ENCODE measurements around the gene EIF4G1. TPM values are rescaled to one million over a fixed set of nuclear protein-coding genes. Genes with fewer than 3 reads are reported as not detected.
A peak's percentile ranks its signal among the peaks of the same experiment; 100 is the strongest.

EIF4G1 gene
- total RNA-seq, 8 experiments from 2014 or later, result 103 to 454 (median 182) TPM

DNA sequence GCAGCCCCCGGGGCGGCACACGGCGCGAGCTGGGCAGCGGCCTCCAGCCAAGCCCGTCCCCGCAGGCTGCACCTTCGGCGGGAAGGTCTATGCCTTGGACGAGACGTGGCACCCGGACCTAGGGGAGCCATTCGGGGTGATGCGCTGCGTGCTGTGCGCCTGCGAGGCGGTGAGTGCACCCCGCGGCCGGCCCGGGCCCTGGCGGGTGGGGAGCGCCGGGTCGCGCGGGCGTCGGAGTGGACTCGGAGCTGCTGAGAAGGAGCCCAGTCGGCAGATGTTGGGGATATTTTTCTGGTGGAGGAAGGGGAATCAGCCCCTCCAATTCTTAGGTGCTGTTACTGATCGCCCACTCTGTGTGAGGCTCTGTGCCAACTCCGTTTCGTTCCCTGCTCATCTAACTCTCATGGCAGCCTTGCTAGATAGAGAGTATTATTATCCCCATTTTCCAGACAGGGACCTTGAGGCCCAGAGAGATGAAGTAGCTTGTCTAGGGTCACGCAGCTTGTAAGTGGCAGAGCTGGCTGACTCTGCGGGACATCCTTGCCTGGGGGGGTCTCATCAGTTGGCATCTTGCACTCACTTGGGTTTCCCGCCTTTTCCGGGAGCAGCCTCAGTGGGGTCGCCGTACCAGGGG is 66.3 kb downstream of the EIF4G1 start:
- H3K27ac ChIP-seq, result peak overlapping the region in 1 of 2 donors; percentile 82
- 0 to 32% (median 8%) methylated on average over 1 to 20 of the region's 42 CpGs; no CpG with 5 or more reads in 4 of the 10 experiments for WGBS, 10 experiments
- in situ Hi-C loops (cut with MboI; ENCODE audit: low pct_unique_long_range_greater_than_20kb in 2 of 9, low sequenced_read_pairs in 9 of 9, unreplicated experiment in 9 of 9), result loop anchor here in 1 of 9 experiments (25.0 kb wide), 1 partner anchor 157 kb away; no protein-coding TSS in a partner anchor
- peak in 4 of 8 experiments; percentile 1 to 43 (median 12) for ATAC-seq (replicated peaks in 6 of 8)
- peak overlapping the region; percentile 49 to 89 (median 54) for H3K4me3 ChIP-seq
- peaks cover 18 to 31% of the 10 kb centered on the region in 2 donors for H3K4me1 ChIP-seq (replicated peaks in 1 of 2)

DNA sequence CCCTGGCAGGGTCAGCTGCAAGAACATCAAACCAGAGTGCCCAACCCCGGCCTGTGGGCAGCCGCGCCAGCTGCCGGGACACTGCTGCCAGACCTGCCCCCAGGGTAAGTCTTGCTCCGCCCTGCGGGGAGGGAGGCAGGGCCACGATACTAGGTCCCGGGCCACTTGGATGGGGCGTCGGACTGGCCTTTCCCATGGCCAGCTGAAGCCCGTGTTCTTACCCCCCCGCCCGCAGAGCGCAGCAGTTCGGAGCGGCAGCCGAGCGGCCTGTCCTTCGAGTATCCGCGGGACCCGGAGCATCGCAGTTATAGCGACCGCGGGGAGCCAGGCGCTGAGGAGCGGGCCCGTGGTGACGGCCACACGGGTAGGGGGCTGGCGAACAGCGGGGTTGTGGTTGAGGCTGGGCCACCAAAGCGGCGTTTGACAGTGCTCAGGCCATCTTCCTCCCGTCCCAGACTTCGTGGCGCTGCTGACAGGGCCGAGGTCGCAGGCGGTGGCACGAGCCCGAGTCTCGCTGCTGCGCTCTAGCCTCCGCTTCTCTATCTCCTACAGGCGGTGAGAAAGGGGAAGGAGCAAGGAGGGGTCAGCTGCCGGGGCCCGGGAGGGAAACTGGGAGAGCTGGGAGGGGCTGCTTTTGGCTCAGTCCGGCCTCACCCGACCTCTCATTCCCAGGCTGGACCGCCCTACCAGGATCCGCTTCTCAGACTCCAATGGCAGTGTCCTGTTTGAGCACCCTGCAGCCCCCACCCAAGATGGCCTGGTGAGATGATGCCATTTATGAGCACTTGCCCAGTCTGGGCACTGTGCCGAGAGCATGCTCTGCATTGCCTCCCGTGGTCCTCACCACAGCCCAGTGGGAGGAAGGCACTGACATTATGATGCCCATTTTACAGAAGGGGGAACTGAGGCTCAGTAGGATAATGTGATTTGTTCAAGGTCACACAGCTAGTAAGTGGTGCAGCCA is 67.1 kb downstream of the EIF4G1 start:
- H3K4me1 ChIP-seq (replicated peaks in 1 of 2), result peaks cover 18 to 31% of the 10 kb centered on the region in 2 donors
- WGBS, 10 experiments, result 0 to 80% (median 51%) methylated on average over 1 to 17 of the region's 55 CpGs; no CpG with 5 or more reads in 4 of the 10 experiments
- in situ Hi-C loops (cut with MboI; ENCODE audit: low pct_unique_long_range_greater_than_20kb in 2 of 9, low sequenced_read_pairs in 9 of 9, unreplicated experiment in 9 of 9), result loop anchor here in 1 of 9 experiments (25.0 kb wide), 1 partner anchor 156 kb away; no protein-coding TSS in a partner anchor
- peak overlapping the region in 2 of 5 donors; percentile 54 to 89 for H3K4me3 ChIP-seq
- ATAC-seq (replicated peaks in 6 of 8), result peak in 2 of 8 experiments; percentile 6 to 7
- no peak overlapping the region for H3K27ac ChIP-seq

DNA sequence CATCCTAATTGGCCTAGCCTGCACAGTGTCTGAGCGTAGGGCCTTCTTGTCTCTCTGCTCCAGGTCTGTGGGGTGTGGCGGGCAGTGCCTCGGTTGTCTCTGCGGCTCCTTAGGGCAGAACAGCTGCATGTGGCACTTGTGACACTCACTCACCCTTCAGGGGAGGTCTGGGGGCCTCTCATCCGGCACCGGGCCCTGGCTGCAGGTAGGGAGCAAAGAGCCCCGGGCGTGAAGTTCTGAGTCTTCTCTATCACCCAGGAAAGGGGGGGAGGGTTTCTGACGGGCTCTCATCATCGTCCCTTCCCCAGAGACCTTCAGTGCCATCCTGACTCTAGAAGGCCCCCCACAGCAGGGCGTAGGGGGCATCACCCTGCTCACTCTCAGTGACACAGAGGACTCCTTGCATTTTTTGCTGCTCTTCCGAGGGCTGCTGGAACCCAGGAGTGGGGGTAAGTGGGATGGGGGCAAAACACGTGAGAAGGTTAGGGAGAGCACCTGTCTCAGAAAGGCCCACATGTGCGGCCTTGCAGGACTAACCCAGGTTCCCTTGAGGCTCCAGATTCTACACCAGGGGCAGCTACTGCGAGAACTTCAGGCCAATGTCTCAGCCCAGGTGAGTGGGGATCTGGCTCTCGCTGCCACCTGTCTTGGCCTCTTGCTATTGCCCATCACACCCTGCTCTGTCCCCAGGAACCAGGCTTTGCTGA is 68.1 kb downstream of the EIF4G1 start:
- H3K27ac ChIP-seq, result no peak overlapping the region
- peaks cover 16 to 26% of the 10 kb centered on the region in 2 donors for H3K4me1 ChIP-seq (replicated peaks in 1 of 2)
- no peak overlapping the region for H3K4me3 ChIP-seq
- in situ Hi-C loops (cut with MboI; ENCODE audit: low pct_unique_long_range_greater_than_20kb in 2 of 9, low sequenced_read_pairs in 9 of 9, unreplicated experiment in 9 of 9), result loop anchor here in 1 of 9 experiments (25.0 kb wide), 1 partner anchor 155 kb away; no protein-coding TSS in a partner anchor
- ATAC-seq (replicated peaks in 6 of 8), result no peak
- 67 to 100% (median 88%) methylated on average over 2 to 4 of the region's 16 CpGs; no CpG with 5 or more reads in 6 of the 10 experiments for WGBS, 10 experiments

DNA sequence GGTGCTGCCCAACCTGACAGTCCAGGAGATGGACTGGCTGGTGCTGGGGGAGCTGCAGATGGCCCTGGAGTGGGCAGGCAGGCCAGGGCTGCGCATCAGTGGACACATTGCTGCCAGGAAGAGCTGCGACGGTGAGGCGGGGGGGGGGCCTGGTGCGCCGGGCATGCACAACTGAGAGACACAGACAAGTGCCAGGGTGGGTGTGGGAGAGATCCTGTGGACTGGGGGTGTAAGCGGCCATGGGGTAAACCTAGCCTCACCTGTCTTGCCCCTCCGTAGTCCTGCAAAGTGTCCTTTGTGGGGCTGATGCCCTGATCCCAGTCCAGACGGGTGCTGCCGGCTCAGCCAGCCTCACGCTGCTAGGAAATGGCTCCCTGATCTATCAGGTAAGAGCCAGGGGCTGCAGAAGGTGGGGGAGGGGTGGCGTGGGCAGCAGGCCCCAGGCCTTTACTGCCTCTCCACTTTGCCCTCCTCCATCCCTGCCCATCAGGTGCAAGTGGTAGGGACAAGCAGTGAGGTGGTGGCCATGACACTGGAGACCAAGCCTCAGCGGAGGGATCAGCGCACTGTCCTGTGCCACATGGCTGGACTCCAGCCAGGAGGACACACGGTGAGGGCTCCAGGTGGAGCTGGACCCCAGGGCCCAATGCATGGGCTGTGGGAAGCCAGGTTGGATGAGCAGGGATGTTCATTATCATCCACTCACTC is 68.8 kb downstream of the EIF4G1 start:
- Histone ChIP-seq H3K27ac (no peak overlapping the region), H3K4me3 (no peak overlapping the region), H3K4me1 (replicated peaks in 1 of 2) (peaks cover 9 to 19% of the 10 kb centered on the region in 2 donors)
- ATAC-seq (replicated peaks in 6 of 8), result no peak
- 65 to 100% (median 70%) methylated on average over 1 to 3 of the region's 15 CpGs; no CpG with 5 or more reads in 7 of the 10 experiments for WGBS, 10 experiments
- in situ Hi-C loops (cut with MboI; ENCODE audit: low pct_unique_long_range_greater_than_20kb in 2 of 9, low sequenced_read_pairs in 9 of 9, unreplicated experiment in 9 of 9), result loop anchor here in 1 of 9 experiments (25.0 kb wide), 1 partner anchor 154 kb away; no protein-coding TSS in a partner anchor

DNA sequence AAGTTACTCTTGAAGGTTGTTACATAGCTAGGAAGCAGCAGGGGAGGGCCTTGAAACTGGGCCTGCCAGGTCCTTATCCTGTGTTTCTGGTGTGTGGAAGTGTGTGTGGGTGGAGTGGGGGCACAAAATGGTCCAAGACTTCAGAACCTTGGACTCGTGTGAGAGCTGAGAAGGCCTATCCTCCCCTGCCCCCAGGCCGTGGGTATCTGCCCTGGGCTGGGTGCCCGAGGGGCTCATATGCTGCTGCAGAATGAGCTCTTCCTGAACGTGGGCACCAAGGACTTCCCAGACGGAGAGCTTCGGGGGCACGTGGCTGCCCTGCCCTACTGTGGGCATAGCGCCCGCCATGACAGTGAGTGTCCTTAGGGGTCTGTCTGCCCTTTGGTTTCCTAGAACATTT is 69.9 kb downstream of the EIF4G1 start:
- in situ Hi-C loops (cut with MboI; ENCODE audit: low pct_unique_long_range_greater_than_20kb in 2 of 9, low sequenced_read_pairs in 9 of 9, unreplicated experiment in 9 of 9), result loop anchor here in 1 of 9 experiments (25.0 kb wide), 1 partner anchor 153 kb away; no protein-coding TSS in a partner anchor
- Histone ChIP-seq H3K27ac (no peak overlapping the region), H3K4me3 (no peak overlapping the region), H3K4me1 (replicated peaks in 1 of 2) (peaks cover 3 to 12% of the 10 kb centered on the region in 2 donors)
- no peak for ATAC-seq (replicated peaks in 6 of 8)
- WGBS, 10 experiments, result 51 to 100% (median 82%) methylated on average over 1 to 8 of the region's 9 CpGs; no CpG with 5 or more reads in 5 of the 10 experiments

Other genes with a start within 250 kb of the EIF4G1 start
- under 1 TPM in 7 of 8 experiments, not detected in 1; 0.05 to 0.49 (median 0.25) TPM for gene HTR3E, start 217.5 kb upstream of the EIF4G1 start, total RNA-seq
- 10 to 100 TPM; 24.7 to 60.9 (median 37.4) TPM for gene EIF2B5, start 179.2 kb upstream of the EIF4G1 start, total RNA-seq
- gene DVL3, start 159.2 kb upstream of the EIF4G1 start, total RNA-seq, result 10 to 100 TPM; 23.1 to 64.8 (median 34.6) TPM
- gene AP2M1, start 139.8 kb upstream of the EIF4G1 start, total RNA-seq, result 100 to 1,000 TPM; 218 to 443 (median 274) TPM
- gene ABCF3, start 128.4 kb upstream of the EIF4G1 start, total RNA-seq, result 10 to 100 TPM; 21.6 to 67.9 (median 40.6) TPM
- 1 to 10 TPM in 5 of 8 experiments, under 1 TPM in 3; 0.36 to 3.3 (median 1.7) TPM for gene VWA5B2, start 85.0 kb upstream of the EIF4G1 start, total RNA-seq
- gene ALG3, start 65.6 kb upstream of the EIF4G1 start, total RNA-seq, result 10 to 100 TPM; 19.9 to 65.3 (median 42.0) TPM
- 10 to 100 TPM in 2 of 8 experiments, 1 to 10 TPM in 6; 4.6 to 15.0 (median 8.0) TPM for gene EEF1AKMT4, start 64.9 kb upstream of the EIF4G1 start, total RNA-seq
- gene CAMK2N2, start 53.1 kb upstream of the EIF4G1 start, total RNA-seq, result 10 to 100 TPM in 1 of 8 experiments, 1 to 10 TPM in 4, under 1 TPM in 1, not detected in 2; 0.31 to 16.2 (median 6.5) TPM
- 1 to 10 TPM in 1 of 8 experiments, under 1 TPM in 6, not detected in 1; 0.05 to 1.1 (median 0.46) TPM for gene ECE2, start 38.6 kb upstream of the EIF4G1 start, total RNA-seq
- gene PSMD2, start 15.4 kb upstream of the EIF4G1 start, total RNA-seq, result 100 to 1,000 TPM; 130 to 248 (median 185) TPM
- gene FAM131A, start 23.0 kb downstream of the EIF4G1 start, total RNA-seq, result 10 to 100 TPM in 6 of 8 experiments, 1 to 10 TPM in 2; 7.1 to 46.1 (median 30.7) TPM
- 10 to 100 TPM in 5 of 8 experiments, 1 to 10 TPM in 3; 6.1 to 30.9 (median 13.1) TPM for gene CLCN2, start 47.0 kb downstream of the EIF4G1 start, total RNA-seq
- gene POLR2H, start 47.1 kb downstream of the EIF4G1 start, total RNA-seq, result 100 to 1,000 TPM in 3 of 8 experiments, 10 to 100 TPM in 5; 61.7 to 120 (median 98.1) TPM
- 1 to 10 TPM in 2 of 8 experiments, under 1 TPM in 6; 0.22 to 1.4 (median 0.53) TPM for gene THPO, start 63.6 kb downstream of the EIF4G1 start, total RNA-seq
- 10 to 100 TPM in 1 of 8 experiments, 1 to 10 TPM in 7; 1.1 to 17.5 (median 4.5) TPM for gene CHRD, start 65.4 kb downstream of the EIF4G1 start, total RNA-seq
- 10 to 100 TPM in 5 of 8 experiments, 1 to 10 TPM in 3; 2.3 to 40.3 (median 16.9) TPM for gene EPHB3, start 247.2 kb downstream of the EIF4G1 start, total RNA-seq